K562 (cell line): ENCODE results near the gene FBP1.

Experiments used
- NFE2 ChIP-seq: IDR thresholded peaks from 2 replicates; pipeline ENCODE4 v1.6.1; 2014; ENCODE audit warnings: antibody characterized with exemption, low read depth
- POLR2A ChIP-seq: fragments of 450-650 bp; conservative IDR thresholded peaks from 2 replicates; pipeline ENCODE4 v1.6.1; 2016
- POLR2AphosphoS5 ChIP-seq: IDR thresholded peaks from 2 replicates; pipeline ENCODE4 v1.6.1; 2011; ENCODE audit warnings: mild to moderate bottlenecking, low read depth, low read length, moderate library complexity; ENCODE audit not compliant: control insufficient read depth, insufficient read depth

GRCh38 chr9:94663640-94664039, 24.3 kb upstream of the FBP1 start:
- TF ChIP-seq NFE2: no peak
- TF ChIP-seq POLR2A: no peak
- TF ChIP-seq POLR2AphosphoS5: no peak
